Measurements from ENCODE around the gene C4A. TPM values are rescaled to one million over a fixed set of nuclear protein-coding genes. Genes with fewer than 3 reads are reported as not detected.

C4A gene
- total RNA-seq, 1 experiment from 2014 or later, result 3.8 TPM

- TF ChIP-seq, protein P1, sequence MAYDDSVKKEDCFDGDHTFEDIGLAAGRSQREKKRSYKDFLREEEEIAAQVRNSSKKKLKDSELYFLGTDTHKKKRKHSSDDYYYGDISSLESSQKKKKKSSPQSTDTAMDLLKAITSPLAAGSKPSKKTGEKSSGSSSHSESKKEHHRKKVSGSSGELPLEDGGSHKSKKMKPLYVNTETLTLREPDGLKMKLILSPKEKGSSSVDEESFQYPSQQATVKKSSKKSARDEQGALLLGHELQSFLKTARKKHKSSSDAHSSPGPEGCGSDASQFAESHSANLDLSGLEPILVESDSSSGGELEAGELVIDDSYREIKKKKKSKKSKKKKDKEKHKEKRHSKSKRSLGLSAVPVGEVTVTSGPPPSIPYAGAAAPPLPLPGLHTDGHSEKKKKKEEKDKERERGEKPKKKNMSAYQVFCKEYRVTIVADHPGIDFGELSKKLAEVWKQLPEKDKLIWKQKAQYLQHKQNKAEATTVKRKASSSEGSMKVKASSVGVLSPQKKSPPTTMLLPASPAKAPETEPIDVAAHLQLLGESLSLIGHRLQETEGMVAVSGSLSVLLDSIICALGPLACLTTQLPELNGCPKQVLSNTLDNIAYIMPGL (CRISPR knock-in tag; IDR thresholded peaks at IDR 0.05), result no peak
- TF ChIP-seq GABPB1 (CRISPR knock-in tag; IDR thresholded peaks at IDR 0.05), result 0 out of 2 replicates have a peak, but pooled peaks have one; percentile 32
- no peak for TF ChIP-seq ZNF317 (CRISPR knock-in tag; IDR thresholded peaks at IDR 0.05; ENCODE audit: borderline replicate concordance, low read depth)
- ATAC-seq, result peak; percentile 72
- H3K27ac Mint-ChIP-seq, result peak within 1 kb of the TSS; percentile 42; the same call in 1 of the 2 replicates
- POLR2A ChIA-PET, result interaction anchor here (0.7 kb wide), 1 partner anchor 118 kb away, joined by 3 read pairs; the partner anchor contains the start of gene HSPA1B
- peaks cover 58% of the 10 kb centered on the region for H3K27me3 Mint-ChIP-seq (ENCODE audit: low read depth)
- peak; percentile 44 for DNase-seq (ENCODE audit: low spot score)
- no peak within 1 kb of the TSS for H3K4me3 Mint-ChIP-seq
- no peaks in the 10 kb centered on the region for H3K9me3 Mint-ChIP-seq
- H3K36me3 Mint-ChIP-seq, result peaks cover 1% of the 10 kb centered on the region; the same call in 1 of the 2 replicates
- peaks cover 4% of the 10 kb centered on the region for H3K4me1 Mint-ChIP-seq
- CTCF ChIA-PET, result interaction anchor here (0.8 to 1.1 kb wide), 4 partner anchors 23 to 176 kb away, joined by 3 to 7 read pairs (median 4); no protein-coding TSS in a partner anchor
Observed at GRCh38 chr6:31945507-31946369, 36.1 kb upstream of the C4A start, which contains the start of gene CFB. Gene CFB (plus strand): TSS chr6:31946095. CDS start chr6:31946222, 127 bp downstream.

DNA sequence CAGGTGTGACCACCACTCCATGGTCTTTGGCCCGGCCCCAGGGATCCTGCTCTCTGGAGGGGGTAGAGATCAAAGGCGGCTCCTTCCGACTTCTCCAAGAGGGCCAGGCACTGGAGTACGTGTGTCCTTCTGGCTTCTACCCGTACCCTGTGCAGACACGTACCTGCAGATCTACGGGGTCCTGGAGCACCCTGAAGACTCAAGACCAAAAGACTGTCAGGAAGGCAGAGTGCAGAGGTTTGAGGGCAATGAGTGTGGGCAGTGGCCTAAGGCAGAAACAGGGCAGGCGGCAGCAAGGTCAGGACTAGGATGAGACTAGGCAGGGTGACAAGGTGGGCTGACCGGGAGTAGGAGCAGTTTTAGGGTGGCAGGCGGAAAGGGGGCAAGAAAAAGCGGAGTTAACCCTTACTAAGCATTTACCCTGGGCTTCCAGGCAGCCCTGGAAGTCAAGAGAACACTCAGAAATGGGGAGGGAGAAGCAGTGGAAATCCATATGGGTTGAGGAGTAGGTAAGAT is 35.4 kb upstream of the C4A start:
- no peaks in the 10 kb centered on the region for H3K9me3 Mint-ChIP-seq
- H3K27me3 Mint-ChIP-seq (ENCODE audit: low read depth), result peaks cover 56% of the 10 kb centered on the region
- peaks cover 7% of the 10 kb centered on the region; the same call in 1 of the 2 replicates for H3K36me3 Mint-ChIP-seq
- ATAC-seq (no peak), DNase-seq (ENCODE audit: low spot score) (no peak)
- H3K4me3 Mint-ChIP-seq, result no peak overlapping the region
- CTCF ChIA-PET, result interaction anchor here (0.8 to 1.1 kb wide), 3 partner anchors 37 to 177 kb away, joined by 3 to 4 read pairs (median 3); no protein-coding TSS in a partner anchor
- POLR2A ChIA-PET, result no interaction called here
- TF ChIP-seq FOXP1 (CRISPR knock-in tag; IDR thresholded peaks at IDR 0.05; ENCODE audit: borderline replicate concordance) (no peak), ZSCAN18 (CRISPR knock-in tag; IDR thresholded peaks at IDR 0.05) (no peak), SOX15 (CRISPR knock-in tag; IDR thresholded peaks at IDR 0.05) (no peak), IRF2 (CRISPR knock-in tag; IDR thresholded peaks at IDR 0.05; ENCODE audit: borderline replicate concordance, low read depth) (no peak), NFE2L1 (CRISPR knock-in tag; IDR thresholded peaks at IDR 0.05) (no peak), SMAD4 (CRISPR knock-in tag; IDR thresholded peaks at IDR 0.05) (no peak), ETV6 (CRISPR knock-in tag; IDR thresholded peaks at IDR 0.05) (no peak), USF1 (CRISPR knock-in tag; IDR thresholded peaks at IDR 0.05) (no peak), ERG (CRISPR knock-in tag; IDR thresholded peaks at IDR 0.05) (no peak)
- TF ChIP-seq, protein P2, sequence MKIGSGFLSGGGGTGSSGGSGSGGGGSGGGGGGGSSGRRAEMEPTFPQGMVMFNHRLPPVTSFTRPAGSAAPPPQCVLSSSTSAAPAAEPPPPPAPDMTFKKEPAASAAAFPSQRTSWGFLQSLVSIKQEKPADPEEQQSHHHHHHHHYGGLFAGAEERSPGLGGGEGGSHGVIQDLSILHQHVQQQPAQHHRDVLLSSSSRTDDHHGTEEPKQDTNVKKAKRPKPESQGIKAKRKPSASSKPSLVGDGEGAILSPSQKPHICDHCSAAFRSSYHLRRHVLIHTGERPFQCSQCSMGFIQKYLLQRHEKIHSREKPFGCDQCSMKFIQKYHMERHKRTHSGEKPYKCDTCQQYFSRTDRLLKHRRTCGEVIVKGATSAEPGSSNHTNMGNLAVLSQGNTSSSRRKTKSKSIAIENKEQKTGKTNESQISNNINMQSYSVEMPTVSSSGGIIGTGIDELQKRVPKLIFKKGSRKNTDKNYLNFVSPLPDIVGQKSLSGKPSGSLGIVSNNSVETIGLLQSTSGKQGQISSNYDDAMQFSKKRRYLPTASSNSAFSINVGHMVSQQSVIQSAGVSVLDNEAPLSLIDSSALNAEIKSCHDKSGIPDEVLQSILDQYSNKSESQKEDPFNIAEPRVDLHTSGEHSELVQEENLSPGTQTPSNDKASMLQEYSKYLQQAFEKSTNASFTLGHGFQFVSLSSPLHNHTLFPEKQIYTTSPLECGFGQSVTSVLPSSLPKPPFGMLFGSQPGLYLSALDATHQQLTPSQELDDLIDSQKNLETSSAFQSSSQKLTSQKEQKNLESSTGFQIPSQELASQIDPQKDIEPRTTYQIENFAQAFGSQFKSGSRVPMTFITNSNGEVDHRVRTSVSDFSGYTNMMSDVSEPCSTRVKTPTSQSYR (CRISPR knock-in tag; IDR thresholded peaks at IDR 0.05), result no peak
- no peak overlapping the region for H3K27ac Mint-ChIP-seq
- peaks cover 4% of the 10 kb centered on the region; the same call in 1 of the 2 replicates for H3K4me1 Mint-ChIP-seq

Measured in WTC11 (cell line).